Thyroid gland (tissue), 4 donors: ENCODE results near the gene TYSND1.

ENCODE experiments used
- POLR2A ChIP-seq, 2 donors: fragments of 450-650 bp; IDR thresholded peaks; one replicate each; pipeline ENCODE4 v1.6.1; 2017; ENCODE audit warnings: antibody characterized with exemption in 2 of 2, mild to moderate bottlenecking in 2 of 2, moderate library complexity in 1 of 2
- TF ChIP-seq, protein P1 (sequence below), 6 experiments: fragments of 200-600 bp in 3 of 6; fragments of 450-650 bp in 3 of 6; sonication (generic) in 3 of 6; IDR thresholded peaks; one replicate each; pipeline ENCODE4 v1.5.1; 2016 to 2019; ENCODE audit warnings: antibody characterized with exemption in 6 of 6, mild to moderate bottlenecking in 2 of 6, inconsistent platforms in 1 of 6, moderate library complexity in 1 of 6

DNA sequence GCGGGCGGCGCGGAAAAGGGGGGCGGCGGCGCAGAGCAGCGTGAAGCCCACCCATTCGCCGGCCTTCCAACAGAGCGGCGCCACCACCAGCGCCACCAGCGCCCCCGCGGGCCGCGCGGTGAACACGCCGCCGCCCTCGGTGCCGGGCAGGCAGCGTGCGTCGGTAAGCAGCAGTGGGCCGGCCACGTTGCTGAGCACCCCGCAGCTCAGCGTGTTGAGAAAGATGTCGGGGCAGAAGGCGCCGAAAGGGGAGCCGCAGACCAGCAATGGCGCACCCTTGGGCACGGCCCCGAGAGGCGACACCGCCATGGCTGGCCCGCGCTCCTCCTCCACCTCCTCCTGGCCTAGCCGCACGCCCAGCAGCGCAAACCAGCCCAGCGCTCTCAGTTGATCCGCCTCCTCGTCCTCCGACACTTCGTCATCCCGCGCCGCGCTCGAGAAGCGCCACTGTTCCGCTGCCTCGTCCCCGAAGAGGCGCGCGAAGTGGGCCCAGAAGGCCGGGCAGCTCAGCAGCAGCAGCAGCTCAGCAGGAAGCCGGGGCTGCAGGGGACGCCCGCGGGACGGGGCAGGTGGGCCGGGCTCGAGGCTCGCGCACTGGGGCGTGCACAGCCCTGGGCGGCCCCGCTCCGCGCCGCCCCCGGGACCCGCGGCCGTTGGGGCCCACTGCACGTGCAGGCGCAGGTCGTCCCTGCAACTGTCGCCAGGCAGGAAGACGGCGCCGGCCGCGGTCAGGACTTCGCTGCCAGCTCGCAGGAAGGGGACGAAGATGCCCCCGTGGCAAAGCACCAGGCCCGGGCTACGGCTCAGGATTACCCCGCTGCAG lies 623 bp downstream of the TYSND1 start:
- TF ChIP-seq, protein P1, sequence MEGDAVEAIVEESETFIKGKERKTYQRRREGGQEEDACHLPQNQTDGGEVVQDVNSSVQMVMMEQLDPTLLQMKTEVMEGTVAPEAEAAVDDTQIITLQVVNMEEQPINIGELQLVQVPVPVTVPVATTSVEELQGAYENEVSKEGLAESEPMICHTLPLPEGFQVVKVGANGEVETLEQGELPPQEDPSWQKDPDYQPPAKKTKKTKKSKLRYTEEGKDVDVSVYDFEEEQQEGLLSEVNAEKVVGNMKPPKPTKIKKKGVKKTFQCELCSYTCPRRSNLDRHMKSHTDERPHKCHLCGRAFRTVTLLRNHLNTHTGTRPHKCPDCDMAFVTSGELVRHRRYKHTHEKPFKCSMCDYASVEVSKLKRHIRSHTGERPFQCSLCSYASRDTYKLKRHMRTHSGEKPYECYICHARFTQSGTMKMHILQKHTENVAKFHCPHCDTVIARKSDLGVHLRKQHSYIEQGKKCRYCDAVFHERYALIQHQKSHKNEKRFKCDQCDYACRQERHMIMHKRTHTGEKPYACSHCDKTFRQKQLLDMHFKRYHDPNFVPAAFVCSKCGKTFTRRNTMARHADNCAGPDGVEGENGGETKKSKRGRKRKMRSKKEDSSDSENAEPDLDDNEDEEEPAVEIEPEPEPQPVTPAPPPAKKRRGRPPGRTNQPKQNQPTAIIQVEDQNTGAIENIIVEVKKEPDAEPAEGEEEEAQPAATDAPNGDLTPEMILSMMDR (IDR thresholded peaks at IDR 0.05) = peak; percentile 22 to 65 (median 40)
- TF ChIP-seq POLR2A (IDR thresholded peaks at IDR 0.05) = peak in 1 of 2 donors; percentile 31
